Tibial nerve (tissue), 4 donors: ENCODE data around the gene CUL4B. TPM values are rescaled to one million over a fixed set of nuclear protein-coding genes. Genes with fewer than 3 reads are reported as not detected.
A peak's percentile ranks its signal among the peaks of the same experiment; 100 is the strongest.
"Not testable (repeated sequence)": the region's sequence is repeated elsewhere in the genome, so short reads cannot be mapped to it uniquely, and the experiment has no call there.

Source experiments
- DNase-seq, 2 donors: peaks; one replicate each; pipeline ENCODE4 v3.0.0-alpha.2; 2019; ENCODE audit warnings: low spot score in 2 of 2
- H3K27ac ChIP-seq, 4 donors: fragments of 200-600 bp; sonication (generic) in 3 of 4; one replicate each; pipeline ENCODE4 v1.5.1; 2017 to 2019; ENCODE audit warnings: mild to moderate bottlenecking in 1 of 4
- H3K27me3 ChIP-seq, 2 donors: fragments of 200-600 bp; sonication (generic) in 1 of 2; one replicate each; pipeline versions ENCODE4 v1.5.1 to v1.6.0; 2017 to 2019
- H3K36me3 ChIP-seq, 3 donors: fragments of 200-600 bp; sonication (generic); one replicate each; pipeline ENCODE4 v1.5.1; 2018 to 2019
- H3K4me1 ChIP-seq, 4 donors: fragments of 200-600 bp; sonication (generic) in 3 of 4; one replicate each; pipeline ENCODE4 v1.5.1; 2017 to 2019
- H3K4me3 ChIP-seq, 4 donors: fragments of 200-600 bp; sonication (generic) in 3 of 4; one replicate each; pipeline ENCODE4 v1.5.1; 2017 to 2019; ENCODE audit warnings: mild to moderate bottlenecking in 1 of 4, moderate library complexity in 1 of 4
- H3K9me3 ChIP-seq, 4 donors: fragments of 200-600 bp; sonication (generic) in 3 of 4; one replicate each; pipeline ENCODE4 v1.5.1; 2017 to 2019
- EP300 ChIP-seq, 2 donors: sonication (generic); formaldehyde crosslinking; IDR thresholded peaks; one replicate each; pipeline ENCODE4 v1.6.1; 2017; ENCODE audit warnings: antibody characterized with exemption in 2 of 2, mild to moderate bottlenecking in 1 of 2
- POLR2A ChIP-seq, 2 donors: fragments of 450-650 bp; IDR thresholded peaks; one replicate each; pipeline ENCODE4 v1.6.1; 2017; ENCODE audit warnings: antibody characterized with exemption in 2 of 2, mild to moderate bottlenecking in 2 of 2, moderate library complexity in 2 of 2
- WGBS, 2 donors: methylation state at CpG; one replicate each; pipeline ENCODE4 v1.1.5; 2018; 5-methylcytosine and 5-hydroxymethylcytosine counted together
- small RNA-seq: library from RNA; depleted of rRNA; stranded (forward); fragments of <200 nt; gene quantifications from one replicate; pipeline ENCODE3, GENCODE V24; 2016
- total RNA-seq, 4 donors: library from RNA; depleted of rRNA; stranded (reverse); fragments of >200 nt; gene quantifications; one replicate each; pipeline ENCODE4 v1.1.0, GENCODE V29; 2016
- TF ChIP-seq, protein P1 (sequence below), 5 experiments: fragments of 200-600 bp in 3 of 5; fragments of 450-650 bp in 2 of 5; sonication (generic) in 3 of 5; IDR thresholded peaks; one replicate each; pipeline ENCODE4 v1.5.1; 2016 to 2019; ENCODE audit warnings: antibody characterized with exemption in 5 of 5, mild to moderate bottlenecking in 3 of 5, moderate library complexity in 2 of 5

The CUL4B gene
- total RNA-seq, 4 donors from 2014 or later = 31.8 to 41.5 (median 34.8) TPM

DNA sequence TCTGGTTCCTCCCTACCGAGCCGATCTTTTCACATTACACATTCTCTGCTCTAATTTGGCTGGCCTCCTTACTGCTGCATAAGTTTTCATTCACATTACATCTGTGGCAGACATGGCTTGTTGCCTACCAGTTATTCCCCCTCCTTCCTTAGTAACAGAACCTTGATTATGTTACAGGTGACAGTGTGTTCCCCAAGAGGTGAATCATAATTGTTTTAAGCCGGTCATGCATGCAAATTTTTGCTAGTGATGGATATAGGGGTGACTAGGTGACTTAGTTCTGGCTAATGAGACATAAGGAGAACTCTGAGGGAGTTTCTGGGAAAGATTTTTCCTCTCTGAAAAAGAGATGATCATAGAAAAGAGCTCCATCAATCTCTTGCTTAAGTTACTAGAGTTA is 83.3 kb downstream of the CUL4B start:
- no peak for DNase-seq
- H3K27me3 ChIP-seq = no peaks in the 10 kb centered on the region
- no peak overlapping the region for H3K27ac ChIP-seq
- no peaks in the 10 kb centered on the region for H3K9me3 ChIP-seq
- H3K36me3 ChIP-seq = no peaks in the 10 kb centered on the region
- TF ChIP-seq POLR2A (IDR thresholded peaks at IDR 0.05) (no peak), EP300 (IDR thresholded peaks at IDR 0.05) (no peak)
- TF ChIP-seq, protein P1, sequence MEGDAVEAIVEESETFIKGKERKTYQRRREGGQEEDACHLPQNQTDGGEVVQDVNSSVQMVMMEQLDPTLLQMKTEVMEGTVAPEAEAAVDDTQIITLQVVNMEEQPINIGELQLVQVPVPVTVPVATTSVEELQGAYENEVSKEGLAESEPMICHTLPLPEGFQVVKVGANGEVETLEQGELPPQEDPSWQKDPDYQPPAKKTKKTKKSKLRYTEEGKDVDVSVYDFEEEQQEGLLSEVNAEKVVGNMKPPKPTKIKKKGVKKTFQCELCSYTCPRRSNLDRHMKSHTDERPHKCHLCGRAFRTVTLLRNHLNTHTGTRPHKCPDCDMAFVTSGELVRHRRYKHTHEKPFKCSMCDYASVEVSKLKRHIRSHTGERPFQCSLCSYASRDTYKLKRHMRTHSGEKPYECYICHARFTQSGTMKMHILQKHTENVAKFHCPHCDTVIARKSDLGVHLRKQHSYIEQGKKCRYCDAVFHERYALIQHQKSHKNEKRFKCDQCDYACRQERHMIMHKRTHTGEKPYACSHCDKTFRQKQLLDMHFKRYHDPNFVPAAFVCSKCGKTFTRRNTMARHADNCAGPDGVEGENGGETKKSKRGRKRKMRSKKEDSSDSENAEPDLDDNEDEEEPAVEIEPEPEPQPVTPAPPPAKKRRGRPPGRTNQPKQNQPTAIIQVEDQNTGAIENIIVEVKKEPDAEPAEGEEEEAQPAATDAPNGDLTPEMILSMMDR (IDR thresholded peaks at IDR 0.05) = no peak
- 72 to 85% methylated on average over 3 of the region's 3 CpGs for WGBS, 2 donors
- H3K4me3 ChIP-seq = no peak overlapping the region
- H3K4me1 ChIP-seq = no peaks in the 10 kb centered on the region

DNA sequence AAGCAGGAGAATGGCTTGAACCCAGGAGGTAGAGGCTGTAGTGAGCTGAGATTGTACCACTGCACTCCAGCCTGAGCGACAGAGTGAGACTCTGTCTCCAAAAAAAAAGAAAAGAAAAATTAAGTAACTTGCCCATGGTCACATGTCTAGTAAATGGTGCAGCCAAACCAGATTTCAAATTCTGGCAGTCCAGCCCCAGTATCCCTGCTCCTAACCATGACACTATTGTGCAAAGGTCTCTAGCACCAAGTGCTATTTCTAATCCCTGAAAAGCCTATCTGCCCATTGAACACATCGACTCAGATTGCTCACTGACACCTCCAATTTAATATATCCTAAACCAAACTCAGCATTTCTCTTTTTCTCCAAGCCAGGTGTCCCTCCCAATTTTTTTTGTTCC is 84.0 kb downstream of the CUL4B start:
- H3K4me3 ChIP-seq = no peak overlapping the region
- no peak for DNase-seq
- no peaks in the 10 kb centered on the region for H3K36me3 ChIP-seq
- WGBS, 2 donors = 76 to 86% methylated on average over 2 of the region's 2 CpGs
- H3K9me3 ChIP-seq = no peaks in the 10 kb centered on the region
- H3K27ac ChIP-seq = no peak overlapping the region
- H3K4me1 ChIP-seq = no peaks in the 10 kb centered on the region
- no peak for TF ChIP-seq POLR2A (IDR thresholded peaks at IDR 0.05)
- H3K27me3 ChIP-seq = no peaks in the 10 kb centered on the region

DNA sequence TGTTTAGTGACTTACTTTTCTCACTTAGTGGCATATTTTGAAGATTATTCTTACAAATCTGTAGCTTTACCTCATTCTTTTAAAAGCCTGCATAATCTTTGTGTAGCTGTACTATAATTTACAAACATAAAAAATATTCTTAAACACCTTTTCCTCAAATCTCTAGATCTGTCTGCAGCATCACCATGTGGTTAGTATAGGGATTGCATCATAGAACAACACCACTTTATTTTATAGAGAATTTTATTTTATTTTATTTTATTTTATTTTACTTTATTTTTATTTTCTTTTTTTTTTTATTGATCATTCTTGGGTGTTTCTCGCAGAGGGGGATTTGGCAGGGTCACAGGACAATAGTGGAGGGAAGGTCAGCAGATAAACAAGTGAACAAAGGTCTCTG is 85.3 kb downstream of the CUL4B start:
- not testable (repeated sequence) for H3K4me1 ChIP-seq, H3K27me3 ChIP-seq, H3K36me3 ChIP-seq, H3K27ac ChIP-seq, H3K9me3 ChIP-seq, H3K4me3 ChIP-seq
- peak in 1 of 2 donors; percentile 21 for DNase-seq
- WGBS, 2 donors = 0 to 20% methylated on average over 1 of the region's 1 CpG
- TF ChIP-seq, protein P1 (IDR thresholded peaks at IDR 0.05) = peak; percentile 23 to 75 (median 40)

Small RNAs within 50 kb of the gene (small RNA-seq; reads per million reads assigned to genes)
- not detected for gene RNU7-37P

Other genes with a start within 250 kb of the CUL4B start
- gene TMEM255A, start 249.5 kb downstream of the CUL4B start, total RNA-seq = 1 to 10 TPM; 3.9 to 7.1 (median 6.1) TPM
- gene ATP1B4, start 198.9 kb downstream of the CUL4B start, total RNA-seq = not detected
- 100 to 1,000 TPM in 3 of 4 donors, 10 to 100 TPM in 1; 84.9 to 110 (median 106) TPM for gene LAMP2, start 91.7 kb downstream of the CUL4B start, total RNA-seq
- 10 to 100 TPM in 3 of 4 donors, 1 to 10 TPM in 1; 8.6 to 31.0 (median 22.7) TPM for gene MCTS1, start 43.1 kb upstream of the CUL4B start, total RNA-seq
- 10 to 100 TPM; 16.5 to 21.2 (median 16.9) TPM for gene C1GALT1C1, start 69.1 kb upstream of the CUL4B start, total RNA-seq